Subcutaneous adipose tissue (tissue), 4 donors: ENCODE results near the gene DPEP1. TPM values are rescaled to one million over a fixed set of nuclear protein-coding genes. Genes with fewer than 3 reads are reported as not detected.

ENCODE experiments used
- CTCF ChIP-seq: fragments of 450-650 bp; IDR thresholded peaks from one replicate; pipeline ENCODE4 v1.5.1; 2016; ENCODE audit warnings: low read depth, mild to moderate bottlenecking, control low read depth, antibody characterized with exemption, moderate library complexity
- total RNA-seq, 4 donors: library from RNA; depleted of rRNA; stranded (reverse); fragments of >200 nt; gene quantifications; one replicate each; pipeline ENCODE4 v1.1.0, GENCODE V29; 2016

DPEP1 gene
- total RNA-seq, 4 donors from 2014 or later = 2.3 TPM; not detected in 3

GRCh38 chr16:89619840-89620239 is 6.4 kb downstream of the DPEP1 start:
- no peak for TF ChIP-seq CTCF

GRCh38 chr16:89620406-89620841 is 7.0 kb downstream of the DPEP1 start:
- no peak for TF ChIP-seq CTCF

- no peak for TF ChIP-seq CTCF
Observed at GRCh38 chr16:89621136-89621697, 7.8 kb downstream of the DPEP1 start.

GRCh38 chr16:89621698-89622409 is 8.4 kb downstream of the DPEP1 start:
- no peak for TF ChIP-seq CTCF

- no peak for TF ChIP-seq CTCF
Observed at GRCh38 chr16:89623511-89624261, 10.2 kb downstream of the DPEP1 start.

GRCh38 chr16:89624777-89625761 is 11.6 kb downstream of the DPEP1 start:
- no peak for TF ChIP-seq CTCF
